GM06990 (cell line): ENCODE data around the gene RPS6KC1.
"Not testable (repeated sequence)": the region's sequence is repeated elsewhere in the genome, so short reads cannot be mapped to it uniquely, and the experiment has no call there.

ENCODE experiments used
- DNase-seq: peaks from one replicate; pipeline ENCODE4 v3.0.0-alpha.2; 2011; ENCODE audit not compliant: insufficient read length; ENCODE audit errors: extremely low read depth
- H3K27me3 ChIP-seq: replicated peaks from 2 replicates; pipeline ENCODE4 v1.6.0; 2011; ENCODE audit warnings: low read length; ENCODE audit not compliant: control insufficient read depth, insufficient read depth
- H3K36me3 ChIP-seq: 2 replicates; pipeline ENCODE4 v1.5.1; 2011; ENCODE audit warnings: low read length; ENCODE audit not compliant: control insufficient read depth, insufficient read depth
- H3K4me3 ChIP-seq: replicated peaks from 2 replicates; pipeline ENCODE4 v1.5.1; 2011; ENCODE audit warnings: low read depth, mild to moderate bottlenecking, control low read depth, low read length
- CTCF ChIP-seq: IDR thresholded peaks from 2 replicates; pipeline ENCODE4 v1.5.1; 2011; ENCODE audit warnings: low read length, control low read depth, mild to moderate bottlenecking, inconsistent platforms; ENCODE audit not compliant: insufficient read depth, poor library complexity, severe bottlenecking

The RPS6KC1 gene

GRCh38 chr1:213094446-213094845 is 43.4 kb downstream of the RPS6KC1 start:
- TF ChIP-seq CTCF, result no peak
- Histone ChIP-seq H3K27me3 (no peaks in the 10 kb centered on the region), H3K36me3 (no peaks in the 10 kb centered on the region), H3K4me3 (no peak overlapping the region)
- DNase-seq, result no peak

GRCh38 chr1:213095467-213095866 is 44.4 kb downstream of the RPS6KC1 start:
- Histone ChIP-seq H3K4me3 (no peak overlapping the region), H3K36me3 (no peaks in the 10 kb centered on the region), H3K27me3 (no peaks in the 10 kb centered on the region)
- no peak for DNase-seq
- TF ChIP-seq CTCF, result no peak

- TF ChIP-seq CTCF, result no peak
- H3K27me3 ChIP-seq, result no peaks in the 10 kb centered on the region
- no peaks in the 10 kb centered on the region for H3K36me3 ChIP-seq
- no peak for DNase-seq
- no peak overlapping the region for H3K4me3 ChIP-seq
Observed at GRCh38 chr1:213099682-213100399, 48.8 kb downstream of the RPS6KC1 start.

GRCh38 chr1:213100565-213100964 is 49.5 kb downstream of the RPS6KC1 start:
- not testable (repeated sequence) for DNase-seq, H3K36me3 ChIP-seq, H3K4me3 ChIP-seq, H3K27me3 ChIP-seq

GRCh38 chr1:213103377-213104306 is 52.6 kb downstream of the RPS6KC1 start:
- DNase-seq, result peak; percentile 63
- no peaks in the 10 kb centered on the region; the same call in 1 of the 2 replicates for H3K36me3 ChIP-seq

More at GRCh38 chr1:213103377-213104306, 52.6 kb downstream of the RPS6KC1 start:
- no peak for TF ChIP-seq CTCF
- no peak overlapping the region for H3K4me3 ChIP-seq
- no peaks in the 10 kb centered on the region for H3K27me3 ChIP-seq
